A549 (cell line): ENCODE data around the gene LRFN4. TPM values are rescaled to one million over a fixed set of nuclear protein-coding genes. Genes with fewer than 3 reads are reported as not detected.

ENCODE experiments used
- ATAC-seq, 2 experiments: fragments of 200-7000 bp in 1 of 2; fragments of >200 bp in 1 of 2; cut with Nextera tagmentation in 1 of 2; cut with Tn5 transposase in 1 of 2; 3 replicates each; pipeline versions ENCODE4 v1.8.0 to v1.9.1; 2018 to 2020; ENCODE audit warnings: mild to moderate bottlenecking in 1 of 2, moderate library complexity in 1 of 2
- CTCF ChIA-PET: fragments of 300-600 bp; sonication (Branson Sonifier 250); formaldehyde crosslinking; extraction: SDS; loops from one replicate; lab custom pipeline; 2021; ENCODE audit warnings: antibody characterized with exemption, inconsistent platforms; lab: Yijun Ruan, JAX
- POLR2A ChIA-PET: fragments of 350-600 bp; formaldehyde crosslinking; extraction: SDS; loops from one replicate; lab custom pipeline; 2021; ENCODE audit warnings: antibody characterized with exemption, inconsistent platforms; lab: Yijun Ruan, JAX
- DNase-seq, 2 experiments: peaks; one replicate each; pipeline versions ENCODE4 v3.0.0 to v3.0.0-alpha.2; 2011 to 2016; ENCODE audit warnings: low read depth in 1 of 2, low spot score in 1 of 2
- FAIRE-seq: peaks from 2 replicates; lab custom pipeline; 2011; peaks lifted over from hg19 to GRCh38; lab: Jason Lieb, UNC
- H3K27ac ChIP-seq, 2 experiments: fragments of >200 bp; sonication (Bioruptor Twin); formaldehyde crosslinking; 3 replicates each; pipeline ENCODE4 v1.5.1; 2016 to 2017
- H3K4me1 ChIP-seq: fragments of >200 bp; sonication (Bioruptor Twin); formaldehyde crosslinking; 3 replicates; pipeline ENCODE4 v1.6.1; 2016
- H3K4me2 ChIP-seq: fragments of >200 bp; sonication (Bioruptor Twin); formaldehyde crosslinking; 3 replicates; pipeline ENCODE4 v1.6.1; 2016
- H3K4me3 ChIP-seq: fragments of >200 bp; sonication (Bioruptor Twin); formaldehyde crosslinking; 3 replicates; pipeline ENCODE4 v1.5.1; 2016
- H3K9me3 ChIP-seq: fragments of >200 bp; sonication (Bioruptor Twin); formaldehyde crosslinking; 3 replicates; pipeline ENCODE4 v1.6.1; 2016
- BHLHE40 ChIP-seq: IDR thresholded peaks from 2 replicates; pipeline ENCODE4 v1.6.1; 2012; ENCODE audit warnings: low read depth, low read length, inconsistent platforms
- CHD2 ChIP-seq: fragments of 150-350 bp; IDR thresholded peaks from 2 replicates; pipeline ENCODE4 v1.6.1; 2014; ENCODE audit warnings: low read length; ENCODE audit not compliant: partially characterized antibody
- CHD4 ChIP-seq: fragments of 200-600 bp; sonication (generic); IDR thresholded peaks from 2 replicates; pipeline ENCODE4 v1.6.1; 2016; ENCODE audit warnings: antibody characterized with exemption, mild to moderate bottlenecking, borderline replicate concordance
- CTCF ChIP-seq: fragments of >200 bp; sonication (Bioruptor Twin); formaldehyde crosslinking; IDR thresholded peaks from 3 replicates; pipeline ENCODE4 v1.5.1; 2016
- E2F6 ChIP-seq: IDR thresholded peaks from 2 replicates; pipeline ENCODE4 v1.6.1; 2012; ENCODE audit warnings: low read depth, borderline replicate concordance
- EHF ChIP-seq: fragments of 250-450 bp; sonication (Bioruptor Pico); IDR thresholded peaks from 2 replicates; pipeline ENCODE4 v1.5.0; 2020; ENCODE audit warnings: mild to moderate bottlenecking
- FOSL2 ChIP-seq, 2 experiments: fragments of 450-650 bp in 1 of 2; fragments of >200 bp in 1 of 2; sonication (Bioruptor Twin) in 1 of 2; formaldehyde crosslinking; IDR thresholded peaks; 2 replicates each; pipeline versions ENCODE4 v1.5.0 to v1.6.1; 2016 to 2020; ENCODE audit warnings: mild to moderate bottlenecking in 1 of 2, moderate library complexity in 1 of 2
- FOXS1 ChIP-seq: fragments of 250-450 bp; sonication (Bioruptor Pico); IDR thresholded peaks from 2 replicates; pipeline ENCODE4 v1.5.0; 2020; ENCODE audit warnings: mild to moderate bottlenecking, moderate library complexity
- HOXB13 ChIP-seq: fragments of 250-450 bp; sonication (Bioruptor Pico); IDR thresholded peaks from 2 replicates; pipeline ENCODE4 v1.5.0; 2020; ENCODE audit warnings: low read depth, mild to moderate bottlenecking, moderate library complexity
- JUN ChIP-seq, 2 experiments: fragments of >200 bp; sonication (Bioruptor Twin); formaldehyde crosslinking; IDR thresholded peaks; 2 replicates in 1 of 2; 3 replicates in 1 of 2; pipeline ENCODE4 v1.6.1; 2016 to 2017
- MAFK ChIP-seq: fragments of 450-650 bp; IDR thresholded peaks from 2 replicates; pipeline ENCODE4 v1.6.1; 2014; ENCODE audit not compliant: partially characterized antibody
- MYC ChIP-seq: IDR thresholded peaks from 2 replicates; pipeline ENCODE4 v1.6.1; 2012; ENCODE audit warnings: mild to moderate bottlenecking, inconsistent platforms, low read length, improper control_type of control experiment, borderline replicate concordance
- NFE2L2 ChIP-seq: fragments of 150-350 bp; conservative IDR thresholded peaks from 2 replicates; pipeline ENCODE4 v1.6.1; 2014; ENCODE audit warnings: low read length
- NR3C1 ChIP-seq: fragments of >200 bp; sonication (Bioruptor Twin); formaldehyde crosslinking; IDR thresholded peaks from 3 replicates; pipeline ENCODE4 v1.6.1; 2017
- POLR2A ChIP-seq: IDR thresholded peaks from 2 replicates; pipeline ENCODE4 v1.6.1; 2012; ENCODE audit warnings: mild to moderate bottlenecking, low read length
- POLR2AphosphoS2 ChIP-seq: conservative IDR thresholded peaks from 2 replicates; pipeline ENCODE4 v1.6.1; 2012; ENCODE audit warnings: low read length, improper control_type of control experiment, inconsistent platforms
- RNF2 ChIP-seq: fragments of 200-600 bp; sonication (generic); IDR thresholded peaks from 2 replicates; pipeline ENCODE4 v1.6.1; 2016; ENCODE audit warnings: low read depth, mild to moderate bottlenecking, antibody characterized with exemption, moderate library complexity, borderline replicate concordance
- SMC3 ChIP-seq: fragments of >200 bp; sonication (Bioruptor Twin); formaldehyde crosslinking; IDR thresholded peaks from 3 replicates; pipeline ENCODE4 v1.6.1; 2018; ENCODE audit warnings: inconsistent platforms
- TFCP2L1 ChIP-seq: fragments of 250-450 bp; sonication (Bioruptor Pico); IDR thresholded peaks from 2 replicates; pipeline ENCODE4 v1.5.0; 2021; ENCODE audit warnings: mild to moderate bottlenecking
- TP53 ChIP-seq: fragments of 250-450 bp; sonication (Bioruptor Pico); IDR thresholded peaks from 2 replicates; pipeline ENCODE4 v1.5.0; 2021; ENCODE audit warnings: mild to moderate bottlenecking, moderate library complexity
- USF2 ChIP-seq: fragments of 450-650 bp; IDR thresholded peaks from 2 replicates; pipeline ENCODE4 v1.6.1; 2014; ENCODE audit warnings: antibody characterized with exemption
- WGBS: methylation state at CpG from one replicate; pipeline ENCODE4 v1.1.6; 2017; ENCODE audit errors: missing lambda C conversion rate; 5-methylcytosine and 5-hydroxymethylcytosine counted together
- polyA plus RNA-seq, 4 experiments: library from polyadenylated mRNA; depleted of rRNA in 3 of 4; stranded (reverse); fragments of >200 nt; fragmentation: RNase III in 1 of 4; extraction: RNeasy Plus Mini Kit Qiagen cat#74134 plus additional on column Dnase treatment in 1 of 4; gene quantifications; 2 replicates in 3 of 4; 3 replicates in 1 of 4; pipeline ENCODE4 v1.2.3, GENCODE V29; 2011 to 2017

LRFN4 gene
- polyA plus RNA-seq, 2 of the 4 experiments (the other 2 are of a cell fraction) = 8.8 to 50.0 TPM

- POLR2A ChIA-PET = interaction anchor here (0.5 to 1.3 kb wide), 2 partner anchors 33 to 132 kb away, joined by 4 to 5 read pairs; no protein-coding TSS in a partner anchor
- no peak overlapping the region for H3K4me3 ChIP-seq
- H3K27ac ChIP-seq = no peak overlapping the region
- no peak overlapping the region for H3K4me2 ChIP-seq
- DNase-seq = no peak
- H3K4me1 ChIP-seq = peaks cover 19% of the 10 kb centered on the region
- no peak for ATAC-seq
- 94% methylated on average over 19 of the region's 23 CpGs for WGBS
- no peak for TF ChIP-seq RNF2
- TF ChIP-seq POLR2AphosphoS2 = 0 out of 2 replicates have a peak, but pooled peaks have one; percentile 43
- TF ChIP-seq, all 56 proteins: peak for 1
- no peak for FAIRE-seq
- CTCF ChIA-PET = interaction anchor here (1.0 to 3.3 kb wide), 4 partner anchors 17 to 125 kb away, joined by 3 to 15 read pairs (median 6); no protein-coding TSS in a partner anchor
- no peaks in the 10 kb centered on the region for H3K9me3 ChIP-seq
These were observed 6.2 kb upstream of the LRFN4 start for GRCh38 chr11:66850588-66851238.

- CTCF ChIA-PET = interaction anchor here (1.0 to 3.3 kb wide), 4 partner anchors 11 to 125 kb away, joined by 3 to 15 read pairs (median 6); no protein-coding TSS in a partner anchor
- Histone ChIP-seq H3K4me3 (no peak overlapping the region), H3K4me1 (peaks cover 18% of the 10 kb centered on the region), H3K27ac (no peak overlapping the region), H3K4me2 (no peak overlapping the region), H3K9me3 (no peaks in the 10 kb centered on the region)
- no peak for FAIRE-seq
- no peak for ATAC-seq
- TF ChIP-seq POLR2A (no peak), FOXS1 (CRISPR knock-in tag) (no peak), NFE2L2 (no peak), CHD4 (no peak), MYC (no peak), CTCF (no peak), HOXB13 (CRISPR knock-in tag) (no peak), BHLHE40 (no peak), MAFK (no peak), EHF (no peak), USF2 (no peak), SMC3 (no peak), TP53 (no peak), E2F6 (no peak), NR3C1 (no peak), POLR2AphosphoS2 (no peak), CHD2 (no peak), JUN (IDR thresholded peaks at IDR 0.05) (no peak), TFCP2L1 (no peak), FOSL2 (IDR thresholded peaks at IDR 0.05) (no peak), FOSL2 (CRISPR knock-in tag; IDR thresholded peaks at IDR 0.05) (no peak)
- POLR2A ChIA-PET = interaction anchor here (0.5 to 5.5 kb wide), 3 partner anchors 7 to 131 kb away, joined by 4 to 53 read pairs (median 5); partner anchors contain the start of gene RCE1
- DNase-seq = no peak
- 89% methylated on average over 4 of the region's 4 CpGs for WGBS
These were observed 5.6 kb upstream of the LRFN4 start for GRCh38 chr11:66851239-66851596.
